CD4-positive, alpha-beta T cell (primary cell): ENCODE data around the gene NPLOC4. TPM values are rescaled to one million over a fixed set of nuclear protein-coding genes. Genes with fewer than 3 reads are reported as not detected.

Experiments
- ATAC-seq: fragments of 200-7000 bp; cut with Tn5 transposase; one replicate; pipeline ENCODE4 v1.10.0; 2022; ENCODE audit warnings: mild to moderate bottlenecking; ENCODE audit not compliant: poor library complexity
- CTCF ChIA-PET: fragments of 350-600 bp; sonication (Branson Sonifier 250); formaldehyde crosslinking; loops from one replicate; lab custom pipeline; 2021; ENCODE audit warnings: antibody characterized with exemption, inconsistent platforms; lab: Charles Lee
- POLR2A ChIA-PET: fragments of 350-600 bp; sonication (Branson Sonifier 250); formaldehyde crosslinking; loops from one replicate; lab custom pipeline; 2021; ENCODE audit warnings: antibody characterized with exemption, inconsistent platforms; lab: Charles Lee
- DNase-seq, 14 experiments: peaks; one replicate each; pipeline ENCODE4 v3.0.0-alpha.2; 2013 to 2020; ENCODE audit warnings: mixed read lengths in 2 of 14
- H3K27ac ChIP-seq, 2 donors: one replicate each; pipeline versions ENCODE4 v1.5.1 to v1.7.0; 2013; ENCODE audit warnings: low read length in 2 of 2, low read depth in 1 of 2, mild to moderate bottlenecking in 1 of 2
- H3K27me3 ChIP-seq, 2 experiments: 1 replicate in 1 of 2; 2 replicates in 1 of 2; pipeline versions ENCODE4 v1.6.1 to v1.7.0; 2013; ENCODE audit warnings: low read length in 2 of 2, control low read depth in 1 of 2, mild to moderate bottlenecking in 1 of 2, moderate library complexity in 1 of 2; ENCODE audit not compliant: insufficient read depth in 2 of 2, control insufficient read depth in 1 of 2
- H3K36me3 ChIP-seq: one replicate; pipeline ENCODE4 v1.6.1; 2013; ENCODE audit warnings: low read length, control low read depth; ENCODE audit not compliant: insufficient read depth
- H3K4me1 ChIP-seq: one replicate; pipeline ENCODE4 v1.6.1; 2013; ENCODE audit warnings: low read length, control low read depth; ENCODE audit not compliant: insufficient read depth
- H3K4me3 ChIP-seq: one replicate; pipeline ENCODE4 v1.5.1; 2013; ENCODE audit warnings: mild to moderate bottlenecking, low read length, moderate library complexity
- H3K9me3 ChIP-seq, 2 experiments: 1 replicate in 1 of 2; 2 replicates in 1 of 2; pipeline versions ENCODE4 v1.6.1 to v1.7.0; 2013; ENCODE audit warnings: low read length in 2 of 2, mild to moderate bottlenecking in 2 of 2, control low read depth in 1 of 2, moderate library complexity in 1 of 2; ENCODE audit not compliant: control insufficient read depth in 1 of 2, insufficient read depth in 1 of 2
- H3K27ac Mint-ChIP-seq: one replicate; pipeline ENCODE4 v1.8.0; 2020; ENCODE audit warnings: mixed read lengths
- H3K27me3 Mint-ChIP-seq: one replicate; pipeline ENCODE4 v1.8.0; 2021; ENCODE audit warnings: mixed read lengths
- H3K36me3 Mint-ChIP-seq: one replicate; pipeline ENCODE4 v1.8.0; 2021; ENCODE audit warnings: low read depth, mixed read lengths
- H3K4me1 Mint-ChIP-seq: one replicate; pipeline ENCODE4 v1.8.0; 2021; ENCODE audit warnings: low read depth, mixed read lengths
- H3K4me3 Mint-ChIP-seq: one replicate; pipeline ENCODE4 v1.8.0; 2020; ENCODE audit warnings: mild to moderate bottlenecking, mixed read lengths
- H3K9me3 Mint-ChIP-seq: one replicate; pipeline ENCODE4 v1.8.0; 2020; ENCODE audit warnings: mixed read lengths
- CTCF ChIP-seq: fragments of 200-600 bp; IDR thresholded peaks from one replicate; pipeline ENCODE4 v1.8.0; 2022; ENCODE audit warnings: antibody characterized with exemption, mild to moderate bottlenecking
- intact Hi-C, 2 experiments: fragments of 100-400 bp; cut with DNase I in 1 of 2; cut with micrococcal nuclease in 1 of 2; formaldehyde crosslinking; loops; one replicate each; pipeline versions ENCODE4 v1.15.1 to v1.9.0; 2023 to 2025; cut with DNase I, micrococcal nuclease
- total RNA-seq, 174 experiments: library from RNA in 2 of 174; stranded (reverse) in 2 of 174; gene quantifications; one replicate each; pipeline ENCODE4 v1.2.3 and lab custom pipeline; 2021 to 2026

NPLOC4 gene
- total RNA-seq, 2 experiments from 2014 or later, result 61.0 to 62.4 TPM

- DNase-seq (no peak), ATAC-seq (no peak)
- H3K4me1 ChIP-seq, result peaks cover 23% of the 10 kb centered on the region
- Mint-ChIP-seq H3K9me3 (no peaks in the 10 kb centered on the region), H3K4me1 (peaks cover 11% of the 10 kb centered on the region), H3K27ac (no peak overlapping the region), H3K27me3 (no peaks in the 10 kb centered on the region), H3K36me3 (peaks cover 4% of the 10 kb centered on the region), H3K4me3 (no peak overlapping the region)
- no peaks in the 10 kb centered on the region for H3K27me3 ChIP-seq
- no peaks in the 10 kb centered on the region for H3K36me3 ChIP-seq
- no peak for TF ChIP-seq CTCF
- ChIA-PET POLR2A (no interaction called here), CTCF (no interaction called here)
- no peaks in the 10 kb centered on the region for H3K9me3 ChIP-seq
- intact Hi-C loops, result no loop called here
- H3K27ac ChIP-seq, result no peak overlapping the region
- H3K4me3 ChIP-seq, result no peak overlapping the region
Measured at GRCh38 chr17:81640011-81640410, 3.1 kb upstream of the NPLOC4 start.

GRCh38 chr17:81638683-81639082 lies 1.8 kb upstream of the NPLOC4 start:
- Mint-ChIP-seq H3K9me3 (no peaks in the 10 kb centered on the region), H3K4me1 (peaks cover 11% of the 10 kb centered on the region), H3K27me3 (no peaks in the 10 kb centered on the region), H3K36me3 (peaks cover 4% of the 10 kb centered on the region), H3K27ac (no peak overlapping the region), H3K4me3 (peak overlapping the region; percentile 78)
- POLR2A ChIA-PET, result interaction anchor here (1.5 kb wide), 1 partner anchor 27 kb away, joined by 4 read pairs; no protein-coding TSS in a partner anchor
- DNase-seq (no peak), ATAC-seq (no peak)
- no peaks in the 10 kb centered on the region for H3K27me3 ChIP-seq
- no peaks in the 10 kb centered on the region for H3K36me3 ChIP-seq
- no peak overlapping the region for H3K27ac ChIP-seq
- peaks cover 32% of the 10 kb centered on the region for H3K4me1 ChIP-seq
- H3K4me3 ChIP-seq, result no peak overlapping the region
- CTCF ChIA-PET, result interaction anchor here (0.9 kb wide), 1 partner anchor 38 kb away, joined by 4 read pairs; no protein-coding TSS in a partner anchor
- H3K9me3 ChIP-seq, result no peaks in the 10 kb centered on the region
- TF ChIP-seq CTCF, result no peak
- intact Hi-C loops, result no loop called here

- ATAC-seq (no peak), DNase-seq (peak in 1 of 14 experiments; percentile 22)
- Histone ChIP-seq H3K27ac (peak overlapping the region in 1 of 2 donors; percentile 23), H3K4me1 (peaks cover 37% of the 10 kb centered on the region), H3K36me3 (no peaks in the 10 kb centered on the region), H3K9me3 (no peaks in the 10 kb centered on the region), H3K27me3 (no peaks in the 10 kb centered on the region), H3K4me3 (peak overlapping the region; percentile 94)
- Mint-ChIP-seq H3K27me3 (no peaks in the 10 kb centered on the region), H3K4me1 (peaks cover 22% of the 10 kb centered on the region), H3K4me3 (peak overlapping the region; percentile 97), H3K27ac (peak overlapping the region; percentile 86), H3K36me3 (peaks cover 14% of the 10 kb centered on the region), H3K9me3 (no peaks in the 10 kb centered on the region)
- no peak for TF ChIP-seq CTCF
- POLR2A ChIA-PET, result interaction anchor here (1.6 kb wide), 1 partner anchor 31 kb away, joined by 11 read pairs; the partner anchor contains the start of genes CCDC137 and OXLD1
- intact Hi-C loops, result loop anchor here (2.0 kb wide), 3 partner anchors 31 to 75 kb away; partner anchors contain the start of genes CCDC137 (in 1 of the 2), MRPL12 (in 1 of the 2) and OXLD1 (in 1 of the 2)
- CTCF ChIA-PET, result no interaction called here
Measured at GRCh38 chr17:81635973-81636504, 873 bp downstream of the NPLOC4 start.
